Fibroblast of the aortic adventitia (primary cell): Measurements from ENCODE around the gene EXOSC5. TPM values are rescaled to one million over a fixed set of nuclear protein-coding genes. Genes with fewer than 3 reads are reported as not detected.

Experiments
- DNase-seq: peaks from one replicate; pipeline ENCODE4 v3.0.0-alpha.2; 2010; ENCODE audit warnings: low read depth
- H3K4me3 ChIP-seq: 2 replicates; pipeline ENCODE4 v1.5.1; 2011; ENCODE audit warnings: low read depth, mild to moderate bottlenecking, control low read depth, low read length, moderate library complexity
- total RNA-seq: library from RNA; depleted of rRNA; stranded (reverse); fragments of >200 nt; gene quantifications from 2 replicates; pipeline ENCODE4 v1.2.3, GENCODE V29; 2012; ENCODE audit warnings: low replicate concordance
- TF ChIP-seq, protein P1 (sequence below): IDR thresholded peaks from 2 replicates; pipeline ENCODE4 v1.5.1; 2011; ENCODE audit warnings: mild to moderate bottlenecking, low read length, control low read depth, inconsistent platforms; ENCODE audit not compliant: insufficient read depth

The EXOSC5 gene
- total RNA-seq, 1 donor, result 12.1 TPM

DNA sequence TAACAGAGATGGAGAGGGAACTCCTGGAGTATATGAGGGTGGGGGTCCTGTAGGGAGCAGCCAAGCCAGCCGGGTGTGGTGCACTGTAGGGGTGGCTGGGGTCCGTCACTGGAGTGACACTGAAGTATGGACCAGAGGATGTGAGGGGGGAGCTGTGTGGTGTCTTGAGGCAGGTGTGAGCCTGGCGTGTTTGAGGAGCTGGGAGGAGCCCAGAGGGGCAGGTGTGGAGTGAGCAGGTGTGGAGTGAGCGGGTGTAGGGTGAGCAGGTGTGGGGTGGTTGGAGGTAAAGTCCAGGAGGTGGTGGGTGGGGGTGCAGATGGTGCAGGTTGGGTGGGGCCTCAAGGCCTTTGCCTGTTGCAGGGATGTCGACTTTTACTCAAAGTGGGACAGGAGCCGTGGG, 24.2 kb upstream of the EXOSC5 start:
- H3K4me3 ChIP-seq, result no peak overlapping the region
- TF ChIP-seq, protein P1, sequence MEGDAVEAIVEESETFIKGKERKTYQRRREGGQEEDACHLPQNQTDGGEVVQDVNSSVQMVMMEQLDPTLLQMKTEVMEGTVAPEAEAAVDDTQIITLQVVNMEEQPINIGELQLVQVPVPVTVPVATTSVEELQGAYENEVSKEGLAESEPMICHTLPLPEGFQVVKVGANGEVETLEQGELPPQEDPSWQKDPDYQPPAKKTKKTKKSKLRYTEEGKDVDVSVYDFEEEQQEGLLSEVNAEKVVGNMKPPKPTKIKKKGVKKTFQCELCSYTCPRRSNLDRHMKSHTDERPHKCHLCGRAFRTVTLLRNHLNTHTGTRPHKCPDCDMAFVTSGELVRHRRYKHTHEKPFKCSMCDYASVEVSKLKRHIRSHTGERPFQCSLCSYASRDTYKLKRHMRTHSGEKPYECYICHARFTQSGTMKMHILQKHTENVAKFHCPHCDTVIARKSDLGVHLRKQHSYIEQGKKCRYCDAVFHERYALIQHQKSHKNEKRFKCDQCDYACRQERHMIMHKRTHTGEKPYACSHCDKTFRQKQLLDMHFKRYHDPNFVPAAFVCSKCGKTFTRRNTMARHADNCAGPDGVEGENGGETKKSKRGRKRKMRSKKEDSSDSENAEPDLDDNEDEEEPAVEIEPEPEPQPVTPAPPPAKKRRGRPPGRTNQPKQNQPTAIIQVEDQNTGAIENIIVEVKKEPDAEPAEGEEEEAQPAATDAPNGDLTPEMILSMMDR, result no peak
- no peak for DNase-seq

DNA sequence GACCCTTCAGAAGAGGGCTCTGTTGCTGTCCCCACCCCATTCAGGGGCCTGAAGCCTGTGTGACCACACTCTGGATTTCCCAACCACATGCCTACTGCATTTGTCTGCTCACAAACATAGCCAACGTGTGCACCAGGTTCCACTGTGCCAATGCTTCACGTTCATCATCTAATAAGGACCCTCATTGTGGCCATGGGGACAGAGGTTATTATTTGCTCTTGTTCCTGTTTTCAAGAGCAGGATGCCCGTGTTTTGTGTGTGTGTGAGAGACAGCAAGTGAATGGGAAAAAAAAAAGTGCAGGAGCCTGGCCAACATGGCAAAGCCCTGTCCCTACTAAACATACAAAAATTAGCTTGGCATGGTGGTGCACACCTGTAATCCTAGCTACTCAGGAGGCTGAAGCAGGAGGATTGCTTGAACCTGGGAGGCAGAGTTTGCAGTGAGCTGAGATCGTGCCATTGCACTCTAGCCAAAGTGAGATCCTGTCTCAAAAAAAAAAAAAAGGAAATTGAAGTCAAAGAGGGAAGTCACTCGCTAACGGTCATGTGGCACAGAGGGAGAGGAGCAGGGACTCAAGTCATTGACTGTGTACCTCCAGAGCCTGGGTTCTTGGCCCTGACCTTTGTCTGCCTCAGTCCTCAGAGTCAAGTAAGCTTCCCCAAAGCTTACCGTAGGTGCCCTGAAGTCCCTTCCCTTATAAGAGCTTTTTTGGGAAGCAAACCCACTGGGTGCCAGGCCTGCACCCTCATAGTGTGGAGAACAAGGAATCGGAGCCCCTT, 23.1 kb upstream of the EXOSC5 start:
- DNase-seq, result no peak
- TF ChIP-seq, protein P1, result no peak
- no peak overlapping the region for H3K4me3 ChIP-seq

DNA sequence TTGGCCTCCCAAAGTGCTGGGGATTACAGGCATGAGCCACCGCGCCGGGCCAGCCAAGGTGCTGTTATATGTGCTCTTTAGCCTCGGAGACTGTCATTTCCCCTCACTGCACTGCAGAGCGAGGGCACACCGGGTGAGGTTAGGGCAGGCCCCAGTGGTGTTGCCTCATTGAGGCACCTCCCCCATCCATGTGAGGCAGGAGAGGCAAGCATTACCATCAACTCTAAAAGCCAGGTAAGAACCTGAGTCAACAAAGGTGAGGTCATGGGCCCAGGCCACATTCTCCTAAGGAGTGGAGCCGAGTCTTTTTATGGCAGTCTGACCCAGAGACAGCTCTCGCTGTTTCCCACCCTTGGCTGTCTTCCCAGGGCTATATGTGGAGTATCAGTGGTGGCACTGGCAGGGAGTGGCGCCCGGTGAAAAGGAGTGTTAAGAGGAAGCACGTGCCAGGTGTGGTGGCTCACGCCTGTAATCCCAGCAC, 19.1 kb upstream of the EXOSC5 start:
- H3K4me3 ChIP-seq, result no peak overlapping the region
- TF ChIP-seq, protein P1, result no peak
- no peak for DNase-seq

DNA sequence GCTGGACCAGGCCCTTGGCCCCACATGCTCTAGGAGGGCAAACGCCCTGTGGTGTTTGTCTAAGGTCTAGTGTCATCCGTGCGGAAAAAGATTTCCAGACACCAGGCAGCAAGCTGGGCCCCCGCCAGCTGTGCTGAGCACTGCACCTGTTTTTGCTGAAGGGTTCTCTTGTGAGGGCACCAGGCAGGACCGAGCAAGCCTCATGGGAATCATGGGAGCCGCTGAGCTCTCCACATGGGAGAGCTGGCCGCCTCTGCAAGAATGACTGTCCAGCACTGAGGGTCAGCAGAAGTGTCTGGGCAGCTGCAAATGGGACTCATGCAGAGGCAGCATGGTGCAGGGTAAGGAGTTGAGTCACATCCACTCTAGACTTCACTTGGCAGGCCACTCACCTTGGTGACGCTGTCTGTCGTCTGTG, 18.0 kb upstream of the EXOSC5 start:
- DNase-seq, result no peak
- no peak overlapping the region for H3K4me3 ChIP-seq
- TF ChIP-seq, protein P1, result no peak

DNA sequence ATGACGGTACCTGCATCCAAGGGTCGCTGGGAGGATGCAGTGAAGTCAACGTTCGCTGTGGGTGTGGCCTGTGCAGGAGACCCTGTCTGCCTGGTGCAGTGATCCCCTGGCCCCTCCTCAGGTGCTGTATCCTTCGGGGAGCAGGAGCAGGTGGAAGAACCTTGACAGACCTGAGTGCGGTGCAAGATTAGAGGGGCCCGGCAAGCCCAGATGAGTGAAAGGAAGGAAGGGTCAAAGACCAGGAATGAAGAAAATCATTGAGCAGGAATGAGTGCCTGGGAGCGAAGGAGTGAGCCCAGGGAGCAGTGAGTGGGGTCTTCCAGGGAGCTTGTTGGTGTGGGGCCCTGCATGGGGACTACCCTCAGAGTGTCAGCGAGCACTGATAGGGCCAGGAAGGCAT, 17.3 kb upstream of the EXOSC5 start:
- TF ChIP-seq, protein P1, result no peak
- no peak for DNase-seq

DNA sequence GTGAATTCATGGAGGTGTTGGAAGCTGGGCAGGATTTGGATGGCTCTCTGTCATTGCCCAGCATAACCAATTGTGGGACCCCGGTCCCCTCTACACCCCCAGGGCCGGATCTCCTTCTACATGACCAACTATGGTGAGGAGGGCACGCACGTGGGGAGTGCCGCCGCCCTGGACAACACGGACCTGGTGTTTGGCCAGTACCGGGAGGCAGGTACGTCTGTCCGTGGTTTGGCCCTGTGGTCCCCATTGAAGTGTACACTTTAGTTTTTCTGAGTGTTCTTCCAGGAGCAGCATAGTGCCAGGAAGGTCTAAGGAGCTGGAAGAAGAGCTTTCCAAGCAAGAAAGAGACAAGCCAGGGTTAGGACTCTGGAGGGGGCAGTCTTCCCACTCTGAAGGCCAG, 16.8 kb upstream of the EXOSC5 start:
- TF ChIP-seq, protein P1, result no peak
- DNase-seq, result no peak
- H3K4me3 ChIP-seq, result no peak overlapping the region

More for the DNA sequence above, 17.3 kb upstream of the EXOSC5 start:
- no peak overlapping the region for H3K4me3 ChIP-seq
